Measurements from ENCODE around the gene PRR12. TPM values are rescaled to one million over a fixed set of nuclear protein-coding genes. Genes with fewer than 3 reads are reported as not detected.

The PRR12 gene
- total RNA-seq, 4 donors from 2014 or later: 12.2 to 54.7 (median 30.0) TPM

DNA sequence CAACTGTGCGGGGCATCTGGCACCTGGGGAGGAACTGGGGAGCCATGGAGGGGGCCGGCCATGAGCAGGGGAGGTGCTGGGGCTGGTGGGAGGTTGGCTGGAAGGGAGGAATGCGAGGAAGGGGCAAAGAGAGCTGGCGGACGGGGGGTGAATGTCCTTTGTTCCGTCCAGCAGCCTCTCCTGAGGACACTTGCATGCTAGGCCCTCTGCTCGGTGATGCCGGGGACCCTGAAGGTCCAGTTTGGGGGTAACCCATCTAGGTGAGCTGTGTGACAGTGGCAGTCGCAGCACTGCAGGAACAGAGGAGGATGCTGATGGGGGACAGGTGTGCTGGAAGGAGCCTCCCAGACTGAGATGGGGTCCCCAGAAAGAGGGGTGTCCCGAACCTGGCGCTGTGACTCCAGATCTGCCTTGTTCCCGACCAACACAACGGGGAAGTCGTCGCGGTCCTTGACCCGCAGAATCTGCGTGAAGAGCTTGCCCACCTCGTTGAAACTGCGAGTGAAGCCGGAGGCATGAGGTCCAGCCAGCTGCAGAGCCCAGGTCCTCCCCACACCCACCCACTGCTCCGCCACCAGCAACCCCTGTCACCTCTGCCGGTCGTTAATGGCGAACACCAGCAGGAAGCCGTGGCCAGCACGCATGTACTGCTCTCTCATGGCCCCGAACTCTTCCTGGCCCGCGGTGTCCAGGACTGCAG, 45.4 kb downstream of the PRR12 start:
- DNase-seq: no peak
- H3K27ac ChIP-seq: peak overlapping the region; percentile 14 to 36 (median 20)
- no peaks in the 10 kb centered on the region for H3K36me3 ChIP-seq
- 75% methylated on average over 30 of the region's 30 CpGs; no CpG with 5 or more reads in 1 of the 2 donors for WGBS, 2 donors (ENCODE audit: low coverage in 1 of 2)
- in situ Hi-C loops (cut with MboI; ENCODE audit: low pct_ligation_motif_present in 1 of 4, low pct_unique_long_range_greater_than_20kb in 1 of 4, low sequenced_read_pairs in 3 of 4) (no loop called here), intact Hi-C loops (cut with DNase I; ENCODE audit: low total_unique reads) (loop anchor here (5.0 kb wide), 1 partner anchor 44 kb away; the partner anchor contains the start of gene PRR12)
- TF ChIP-seq EP300 (IDR thresholded peaks at IDR 0.05; ENCODE audit: low read depth) (no peak), POLR2AphosphoS5 (IDR thresholded peaks at IDR 0.05) (no peak), POLR2A (IDR thresholded peaks at IDR 0.05) (no peak)
- TF ChIP-seq, protein P1, sequence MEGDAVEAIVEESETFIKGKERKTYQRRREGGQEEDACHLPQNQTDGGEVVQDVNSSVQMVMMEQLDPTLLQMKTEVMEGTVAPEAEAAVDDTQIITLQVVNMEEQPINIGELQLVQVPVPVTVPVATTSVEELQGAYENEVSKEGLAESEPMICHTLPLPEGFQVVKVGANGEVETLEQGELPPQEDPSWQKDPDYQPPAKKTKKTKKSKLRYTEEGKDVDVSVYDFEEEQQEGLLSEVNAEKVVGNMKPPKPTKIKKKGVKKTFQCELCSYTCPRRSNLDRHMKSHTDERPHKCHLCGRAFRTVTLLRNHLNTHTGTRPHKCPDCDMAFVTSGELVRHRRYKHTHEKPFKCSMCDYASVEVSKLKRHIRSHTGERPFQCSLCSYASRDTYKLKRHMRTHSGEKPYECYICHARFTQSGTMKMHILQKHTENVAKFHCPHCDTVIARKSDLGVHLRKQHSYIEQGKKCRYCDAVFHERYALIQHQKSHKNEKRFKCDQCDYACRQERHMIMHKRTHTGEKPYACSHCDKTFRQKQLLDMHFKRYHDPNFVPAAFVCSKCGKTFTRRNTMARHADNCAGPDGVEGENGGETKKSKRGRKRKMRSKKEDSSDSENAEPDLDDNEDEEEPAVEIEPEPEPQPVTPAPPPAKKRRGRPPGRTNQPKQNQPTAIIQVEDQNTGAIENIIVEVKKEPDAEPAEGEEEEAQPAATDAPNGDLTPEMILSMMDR (IDR thresholded peaks at IDR 0.05): no peak
- H3K9me3 ChIP-seq: no peaks in the 10 kb centered on the region
- H3K4me1 ChIP-seq: peaks cover 0 to 45% (median 30%) of the 10 kb centered on the region in 4 donors
- H3K27me3 ChIP-seq: no peaks in the 10 kb centered on the region
- no peak overlapping the region for H3K4me3 ChIP-seq

DNA sequence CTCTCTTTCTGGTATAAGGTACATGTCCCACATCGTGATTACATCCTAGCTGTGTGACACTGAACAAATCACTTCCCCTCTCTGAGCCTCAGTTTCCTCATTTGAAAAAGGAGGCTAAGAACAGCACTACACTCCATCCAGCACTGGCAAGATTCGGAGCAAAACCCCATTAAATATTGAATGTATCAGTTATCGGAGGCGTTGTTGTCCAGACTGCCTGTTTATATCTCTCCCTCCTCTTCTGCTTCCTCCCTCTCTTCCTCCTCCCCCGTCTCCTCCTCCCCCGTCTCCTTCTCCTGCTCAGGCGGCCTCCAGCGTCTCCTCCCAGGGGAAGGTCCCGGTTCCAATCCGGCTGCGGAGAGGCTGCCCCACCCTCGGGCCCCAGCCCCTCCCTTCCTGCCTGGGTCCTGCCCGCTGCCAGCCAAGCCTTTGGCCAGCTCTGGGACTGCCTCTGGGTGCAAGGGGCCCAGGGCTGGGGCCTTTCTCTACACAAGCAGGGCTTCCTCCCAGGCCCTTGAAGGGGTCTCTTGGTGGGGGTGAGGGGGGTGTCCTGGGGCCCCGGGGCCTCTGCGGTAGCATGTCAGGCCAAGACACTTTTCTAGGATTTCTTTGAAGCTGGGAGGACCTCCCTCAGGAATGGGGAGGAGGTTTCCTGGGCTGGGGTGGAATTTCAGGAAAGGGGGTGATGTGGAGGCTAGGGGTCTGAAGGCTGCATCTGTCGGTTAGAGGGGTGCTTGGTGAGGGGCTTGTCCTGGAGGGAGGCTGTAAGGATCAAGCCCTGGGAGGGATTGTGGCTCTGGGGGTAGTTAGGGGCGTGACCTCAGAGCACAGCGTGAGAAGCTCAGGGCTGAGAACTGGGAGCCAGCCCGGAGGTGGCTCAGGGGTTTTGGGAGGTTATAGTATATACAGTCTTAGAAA, 47.1 kb downstream of the PRR12 start:
- H3K27me3 ChIP-seq: no peaks in the 10 kb centered on the region
- H3K9me3 ChIP-seq: no peaks in the 10 kb centered on the region
- intact Hi-C loops (cut with DNase I; ENCODE audit: low total_unique reads) (loop anchor here (5.0 kb wide), 1 partner anchor 46 kb away; the partner anchor contains the start of gene PRR12), in situ Hi-C loops (cut with MboI; ENCODE audit: low pct_ligation_motif_present in 1 of 4, low pct_unique_long_range_greater_than_20kb in 1 of 4, low sequenced_read_pairs in 3 of 4) (no loop called here)
- peaks cover 4 to 53% (median 37%) of the 10 kb centered on the region in 4 donors for H3K4me1 ChIP-seq
- WGBS, 2 donors (ENCODE audit: low coverage in 1 of 2): 0 to 10% methylated on average over 2 to 18 of the region's 19 CpGs
- peak; percentile 91 for DNase-seq
- peak overlapping the region; percentile 97 to 100 (median 100) for H3K27ac ChIP-seq
- TF ChIP-seq POLR2AphosphoS5 (IDR thresholded peaks at IDR 0.05): peak; percentile 57 to 78 (median 62)
- peak; percentile 54 for TF ChIP-seq POLR2A (IDR thresholded peaks at IDR 0.05)
- TF ChIP-seq, protein P1 (IDR thresholded peaks at IDR 0.05): no peak
- no peaks in the 10 kb centered on the region for H3K36me3 ChIP-seq
- H3K4me3 ChIP-seq: peak overlapping the region in 3 of 4 donors; percentile 19 to 85 (median 76)

DNA sequence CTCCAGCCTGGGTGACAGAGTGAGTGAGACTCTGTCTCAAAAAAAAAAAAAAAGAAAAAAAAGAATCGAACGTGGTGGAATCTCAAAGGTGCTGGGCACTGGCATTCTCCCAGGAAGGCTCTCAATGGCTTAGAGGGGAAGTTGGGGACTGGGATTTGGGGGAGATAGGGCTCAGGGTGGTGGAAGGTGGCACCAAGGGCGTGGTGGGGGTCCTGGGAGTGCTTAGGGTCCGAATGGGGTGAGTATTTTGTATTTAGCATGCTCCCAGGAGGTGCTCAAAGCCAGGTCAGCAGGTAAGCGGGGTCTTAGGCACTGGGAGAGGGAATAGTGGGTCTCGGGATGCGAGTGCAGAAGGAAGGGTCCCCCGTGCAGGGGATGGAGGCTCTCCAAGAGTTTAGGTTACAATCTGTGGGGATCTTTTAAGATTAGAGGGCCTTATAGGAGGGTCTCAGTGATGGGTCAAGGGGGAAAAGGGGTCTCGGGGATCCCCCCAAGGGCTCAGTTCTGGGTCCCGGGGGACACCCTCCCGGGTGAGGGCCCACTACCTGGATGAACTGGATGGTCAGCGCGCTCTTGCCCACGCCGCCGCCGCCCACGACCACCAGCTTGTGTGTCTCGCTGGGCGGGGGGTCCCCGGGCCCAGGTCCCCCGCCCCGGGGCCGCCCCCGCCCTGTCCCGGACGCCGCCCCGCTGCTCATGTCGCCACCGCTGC, 48.6 kb downstream of the PRR12 start:
- DNase-seq: peak; percentile 19

DNA sequence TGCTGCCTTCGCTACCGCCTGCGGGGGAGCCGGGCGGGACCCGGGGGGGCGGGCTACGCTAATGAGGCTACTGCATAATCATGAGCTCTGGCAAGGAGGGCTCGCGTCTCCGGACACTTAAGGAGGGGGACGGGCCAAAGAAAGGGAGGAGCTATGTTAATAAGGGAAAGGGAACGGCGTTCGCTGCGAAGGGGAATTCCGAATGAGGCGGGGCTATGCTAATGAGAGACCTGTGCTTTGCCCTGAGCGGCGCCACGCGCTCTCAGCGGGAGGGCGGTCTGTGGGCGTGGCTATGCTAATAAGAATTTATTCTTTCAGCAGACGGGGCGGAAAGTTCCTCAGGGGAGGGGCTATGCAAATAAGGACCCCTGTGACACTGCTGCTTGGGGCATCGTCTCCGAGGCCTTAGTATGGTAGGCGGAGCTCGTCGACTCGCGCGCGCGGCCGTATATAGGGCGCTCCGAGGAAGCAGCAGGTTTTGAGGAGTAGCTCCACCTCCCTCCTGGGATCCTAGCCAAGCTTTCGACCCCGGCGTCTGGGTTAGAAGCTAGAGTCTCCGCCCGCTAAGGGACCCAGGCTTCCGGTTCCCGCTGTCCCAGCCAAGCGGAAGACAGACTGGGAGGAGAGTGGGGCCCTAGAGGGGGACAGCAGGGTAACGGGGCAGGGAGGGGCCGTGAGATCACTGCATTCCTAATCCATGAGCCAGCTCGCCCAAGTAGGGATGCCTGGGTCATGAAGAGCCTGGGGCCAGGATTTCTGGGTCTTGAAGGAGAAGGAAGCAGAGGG, 49.3 kb downstream of the PRR12 start, which contains the start of gene RRAS:
TSS of gene RRAS (minus strand) at position 31 of the 786 bp plus-strand sequence. CDS start 45 bp downstream, outside the sequence.
- WGBS, 2 donors (ENCODE audit: low coverage in 1 of 2): 0% methylated on average over 25 to 51 of the region's 51 CpGs
- Histone ChIP-seq H3K4me1 (peaks cover 16 to 71% (median 49%) of the 10 kb centered on the region in 4 donors), H3K4me3 (peak within 1 kb of the TSS; percentile 30 to 85 (median 74)), H3K36me3 (no peaks in the 10 kb centered on the region), H3K9me3 (no peaks in the 10 kb centered on the region), H3K27me3 (no peaks in the 10 kb centered on the region), H3K27ac (peak within 1 kb of the TSS; percentile 97 to 100 (median 100))
- peak; percentile 100 for DNase-seq
- intact Hi-C loops (cut with DNase I; ENCODE audit: low total_unique reads) (no loop called here), in situ Hi-C loops (cut with MboI; ENCODE audit: low pct_ligation_motif_present in 1 of 4, low pct_unique_long_range_greater_than_20kb in 1 of 4, low sequenced_read_pairs in 3 of 4) (no loop called here)
- TF ChIP-seq, protein P1 (IDR thresholded peaks at IDR 0.05): no peak
- TF ChIP-seq POLR2A (IDR thresholded peaks at IDR 0.05) (peak; percentile 95), EP300 (IDR thresholded peaks at IDR 0.05; ENCODE audit: low read depth) (peak; percentile 61), POLR2AphosphoS5 (IDR thresholded peaks at IDR 0.05) (peak; percentile 86 to 97 (median 86))

More for the DNA sequence above, 48.6 kb downstream of the PRR12 start:
- no peak for TF ChIP-seq EP300 (IDR thresholded peaks at IDR 0.05; ENCODE audit: low read depth)
- Histone ChIP-seq H3K9me3 (no peaks in the 10 kb centered on the region), H3K4me3 (peak overlapping the region; percentile 20 to 85 (median 74)), H3K27me3 (no peaks in the 10 kb centered on the region), H3K4me1 (peaks cover 16 to 66% (median 49%) of the 10 kb centered on the region in 4 donors), H3K27ac (peak overlapping the region; percentile 97 to 100 (median 100)), H3K36me3 (no peaks in the 10 kb centered on the region)
- 4 to 6% methylated on average over 4 to 18 of the region's 31 CpGs for WGBS, 2 donors (ENCODE audit: low coverage in 1 of 2)
- intact Hi-C loops (cut with DNase I; ENCODE audit: low total_unique reads) (loop anchor here (5.0 kb wide), 1 partner anchor 47 kb away; the partner anchor contains the start of gene PRR12), in situ Hi-C loops (cut with MboI; ENCODE audit: low pct_ligation_motif_present in 1 of 4, low pct_unique_long_range_greater_than_20kb in 1 of 4, low sequenced_read_pairs in 3 of 4) (no loop called here)
